ENCODE measurements around the gene RRAGD. TPM values are rescaled to one million over a fixed set of nuclear protein-coding genes. Genes with fewer than 3 reads are reported as not detected.
A peak's percentile ranks its signal among the peaks of the same experiment; 100 is the strongest.

Gene RRAGD
- total and polyA plus RNA-seq, 2 donors from 2014 or later: 31.5 to 51.6 TPM

GRCh38 chr6:89409461-89410035, 2.5 kb downstream of the RRAGD start:
- H3K4me1 ChIP-seq (ENCODE audit: control insufficient read depth in 2 of 3, insufficient read depth in 2 of 3, low read depth in 1 of 3, low read length in 3 of 3): peaks cover 0 to 11% (median 7%) of the 10 kb centered on the region in 3 donors
- H3K27ac ChIP-seq (ENCODE audit: low read depth in 2 of 2, low read length in 2 of 2): peak overlapping the region in 1 of 2 donors; percentile 48
- FAIRE-seq (no peak), DNase-seq (no peak)
- intact Hi-C loops (cut with DNase I): no loop called here
- peak overlapping the region in 1 of 3 donors; percentile 15 for H3K9ac ChIP-seq (ENCODE audit: low read length in 3 of 3)
- H3K4me3 ChIP-seq (ENCODE audit: low read length in 3 of 3): peak overlapping the region in 1 of 3 donors; percentile 73
- H3K36me3 ChIP-seq (ENCODE audit: control insufficient read depth in 2 of 3, insufficient read depth in 3 of 3, low read length in 3 of 3): no peaks in the 10 kb centered on the region
- H3K9me3 ChIP-seq (ENCODE audit: control insufficient read depth in 2 of 3, insufficient read depth in 1 of 3, low read length in 3 of 3): no peaks in the 10 kb centered on the region
- no peaks in the 10 kb centered on the region for H3K27me3 ChIP-seq (ENCODE audit: control insufficient read depth, insufficient read depth, low read length)
- no peak for TF ChIP-seq CTCF (IDR thresholded peaks at IDR 0.05; ENCODE audit: borderline replicate concordance, extremely low read depth, insufficient read depth)

GRCh38 chr6:89406141-89406540, 5.9 kb downstream of the RRAGD start:
- peak overlapping the region in 1 of 3 donors; percentile 1 for H3K9ac ChIP-seq (ENCODE audit: low read length in 3 of 3)
- intact Hi-C loops (cut with DNase I): no loop called here
- H3K27ac ChIP-seq (ENCODE audit: low read depth in 2 of 2, low read length in 2 of 2): peak overlapping the region in 1 of 2 donors; percentile 1
- H3K27me3 ChIP-seq (ENCODE audit: control insufficient read depth, insufficient read depth, low read length): no peaks in the 10 kb centered on the region
- H3K4me3 ChIP-seq (ENCODE audit: low read length in 3 of 3): no peak overlapping the region
- no peaks in the 10 kb centered on the region for H3K9me3 ChIP-seq (ENCODE audit: control insufficient read depth in 2 of 3, insufficient read depth in 1 of 3, low read length in 3 of 3)
- TF ChIP-seq CTCF (IDR thresholded peaks at IDR 0.05; ENCODE audit: borderline replicate concordance, extremely low read depth, insufficient read depth): no peak
- H3K4me1 ChIP-seq (ENCODE audit: control insufficient read depth in 2 of 3, insufficient read depth in 2 of 3, low read depth in 1 of 3, low read length in 3 of 3): peaks cover 0 to 12% (median 8%) of the 10 kb centered on the region in 3 donors
- H3K36me3 ChIP-seq (ENCODE audit: control insufficient read depth in 2 of 3, insufficient read depth in 3 of 3, low read length in 3 of 3): no peaks in the 10 kb centered on the region
- no peak for DNase-seq
- no peak for FAIRE-seq

GRCh38 chr6:89404512-89404911, 7.6 kb downstream of the RRAGD start:
- Histone ChIP-seq H3K9ac (ENCODE audit: low read length in 3 of 3) (no peak overlapping the region), H3K4me3 (ENCODE audit: low read length in 3 of 3) (no peak overlapping the region), H3K27me3 (ENCODE audit: control insufficient read depth, insufficient read depth, low read length) (no peaks in the 10 kb centered on the region), H3K27ac (ENCODE audit: low read depth in 2 of 2, low read length in 2 of 2) (no peak overlapping the region), H3K4me1 (ENCODE audit: control insufficient read depth in 2 of 3, insufficient read depth in 2 of 3, low read depth in 1 of 3, low read length in 3 of 3) (peaks cover 0 to 10% (median 6%) of the 10 kb centered on the region in 3 donors), H3K9me3 (ENCODE audit: control insufficient read depth in 2 of 3, insufficient read depth in 1 of 3, low read length in 3 of 3) (no peaks in the 10 kb centered on the region), H3K36me3 (ENCODE audit: control insufficient read depth in 2 of 3, insufficient read depth in 3 of 3, low read length in 3 of 3) (no peaks in the 10 kb centered on the region)
- TF ChIP-seq CTCF (IDR thresholded peaks at IDR 0.05; ENCODE audit: borderline replicate concordance, extremely low read depth, insufficient read depth): no peak
- FAIRE-seq (no peak), DNase-seq (no peak)
- intact Hi-C loops (cut with DNase I): no loop called here

GRCh38 chr6:89402776-89403175, 9.3 kb downstream of the RRAGD start:
- intact Hi-C loops (cut with DNase I): no loop called here
- Histone ChIP-seq H3K36me3 (ENCODE audit: control insufficient read depth in 2 of 3, insufficient read depth in 3 of 3, low read length in 3 of 3) (no peaks in the 10 kb centered on the region), H3K9me3 (ENCODE audit: control insufficient read depth in 2 of 3, insufficient read depth in 1 of 3, low read length in 3 of 3) (no peaks in the 10 kb centered on the region), H3K27me3 (ENCODE audit: control insufficient read depth, insufficient read depth, low read length) (no peaks in the 10 kb centered on the region), H3K4me3 (ENCODE audit: low read length in 3 of 3) (no peak overlapping the region), H3K9ac (ENCODE audit: low read length in 3 of 3) (no peak overlapping the region), H3K4me1 (ENCODE audit: control insufficient read depth in 2 of 3, insufficient read depth in 2 of 3, low read depth in 1 of 3, low read length in 3 of 3) (peaks cover 0 to 10% (median 9%) of the 10 kb centered on the region in 3 donors), H3K27ac (ENCODE audit: low read depth in 2 of 2, low read length in 2 of 2) (no peak overlapping the region)
- no peak for FAIRE-seq
- no peak for TF ChIP-seq CTCF (IDR thresholded peaks at IDR 0.05; ENCODE audit: borderline replicate concordance, extremely low read depth, insufficient read depth)
- no peak for DNase-seq

Measured in kidney (tissue), 14 donors.